HG02885 (cell line): ENCODE results near the gene MEF2B.
"Not testable (repeated sequence)": the region's sequence is repeated elsewhere in the genome, so short reads cannot be mapped to it uniquely, and the experiment has no call there.

Experiments used
- ATAC-seq: cut with Tn5 transposase; IDR thresholded peaks from one replicate; pipeline ENCODE4 v1.9.1; 2021; ENCODE audit warnings: mild to moderate bottlenecking; ENCODE audit not compliant: unreplicated experiment, poor library complexity

The MEF2B gene

DNA sequence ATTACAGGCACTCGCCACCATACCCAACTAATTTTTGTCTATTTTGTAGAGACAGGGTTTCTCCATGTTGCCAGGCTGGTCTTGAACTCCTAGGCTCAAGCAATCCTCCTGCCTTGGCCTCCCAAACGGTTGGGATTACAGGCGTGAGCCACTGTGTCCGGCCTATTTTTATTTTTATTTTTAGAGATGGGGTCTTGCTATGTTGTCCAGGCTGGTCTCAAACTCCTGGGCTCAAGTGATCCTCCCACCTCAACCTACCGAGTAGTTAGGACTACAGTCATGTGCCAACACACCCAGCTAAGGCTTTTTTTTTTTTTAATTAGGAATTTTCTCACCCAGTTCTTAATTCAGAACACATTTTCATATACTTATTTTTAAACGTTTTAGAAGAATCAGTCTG is 34.4 kb downstream of the MEF2B start:
- not testable (repeated sequence) for ATAC-seq

DNA sequence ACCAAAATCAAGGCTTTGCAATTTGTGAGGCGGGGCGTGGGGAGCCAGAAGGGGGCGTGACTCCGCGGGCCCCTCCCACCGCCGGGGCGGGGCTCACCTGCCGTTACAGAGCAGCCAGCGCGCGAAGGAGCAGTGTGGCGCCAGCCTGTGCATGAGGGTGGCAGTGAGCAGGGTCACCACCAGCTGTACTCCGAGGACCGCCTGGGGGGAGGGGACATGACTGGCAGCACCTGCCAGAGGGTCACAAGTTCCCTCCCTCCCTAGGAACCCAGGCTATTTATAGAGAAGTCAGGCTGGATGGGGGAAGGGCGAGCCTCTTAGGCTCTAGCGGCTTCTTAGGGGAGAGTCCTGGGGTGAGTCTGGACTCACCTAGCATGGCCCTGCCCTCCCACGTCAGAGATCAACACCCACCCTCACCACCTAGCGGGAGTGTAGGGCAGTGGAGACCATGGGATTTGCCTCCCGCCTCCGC is 35.3 kb downstream of the MEF2B start:
- ATAC-seq: no peak

DNA sequence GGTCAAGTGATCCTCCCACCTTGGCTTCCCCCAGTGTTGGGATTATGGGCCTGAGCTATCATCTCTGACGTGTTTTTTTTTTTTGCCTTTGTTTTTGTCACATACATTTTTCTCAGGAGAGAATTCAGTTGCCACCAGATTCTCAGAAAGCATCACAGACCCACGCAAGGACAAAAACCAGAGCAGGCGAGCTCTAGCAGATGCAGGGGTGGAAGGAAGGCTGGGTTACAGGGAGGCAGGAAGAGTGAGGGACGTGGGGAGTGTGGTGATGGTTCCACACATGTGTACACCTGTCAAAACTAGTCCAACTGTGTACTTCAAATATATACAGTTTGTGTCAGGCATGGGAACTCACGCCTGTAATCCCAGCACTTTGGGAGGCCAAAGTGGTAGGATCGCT is 36.1 kb downstream of the MEF2B start:
- no peak for ATAC-seq

DNA sequence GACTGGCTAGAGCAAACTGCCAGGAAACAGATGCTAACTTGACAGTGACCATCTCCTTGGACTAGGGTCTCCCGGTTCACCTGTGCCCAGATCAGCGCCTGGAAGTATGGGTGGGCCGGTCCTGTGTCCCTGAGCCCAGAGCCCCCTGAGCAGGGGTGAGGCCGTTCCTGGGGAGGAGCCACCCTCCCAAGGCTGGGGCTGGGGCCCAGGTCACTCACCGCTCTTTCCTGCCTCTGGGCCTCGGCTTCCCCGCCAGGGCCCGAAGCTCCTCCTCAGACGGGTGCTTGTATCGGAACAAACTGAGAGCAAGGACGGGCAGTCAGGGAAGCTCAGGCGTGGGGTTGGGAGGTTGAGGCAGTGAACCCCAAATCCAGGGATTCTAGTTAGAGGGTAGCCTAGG is 37.2 kb downstream of the MEF2B start:
- no peak for ATAC-seq

DNA sequence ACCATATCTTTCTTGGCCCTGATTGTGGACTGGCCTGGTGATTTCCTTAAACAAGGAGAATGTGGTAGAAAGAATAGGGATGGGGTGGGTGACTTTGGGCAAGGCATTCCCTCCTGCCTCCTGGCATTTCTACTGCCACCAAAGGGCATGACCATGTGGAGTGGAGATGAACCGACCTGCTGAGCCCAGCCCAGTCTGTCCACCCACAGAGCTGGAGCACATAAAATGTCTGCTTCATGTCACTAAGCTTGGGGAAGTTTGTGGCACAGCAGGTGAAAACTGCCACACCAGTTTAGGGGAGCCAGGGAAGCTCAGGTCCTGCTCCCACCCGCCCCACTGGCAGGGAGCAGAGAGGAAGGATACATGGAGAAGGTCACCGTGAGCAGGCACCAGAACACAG is 38.1 kb downstream of the MEF2B start:
- no peak for ATAC-seq

DNA sequence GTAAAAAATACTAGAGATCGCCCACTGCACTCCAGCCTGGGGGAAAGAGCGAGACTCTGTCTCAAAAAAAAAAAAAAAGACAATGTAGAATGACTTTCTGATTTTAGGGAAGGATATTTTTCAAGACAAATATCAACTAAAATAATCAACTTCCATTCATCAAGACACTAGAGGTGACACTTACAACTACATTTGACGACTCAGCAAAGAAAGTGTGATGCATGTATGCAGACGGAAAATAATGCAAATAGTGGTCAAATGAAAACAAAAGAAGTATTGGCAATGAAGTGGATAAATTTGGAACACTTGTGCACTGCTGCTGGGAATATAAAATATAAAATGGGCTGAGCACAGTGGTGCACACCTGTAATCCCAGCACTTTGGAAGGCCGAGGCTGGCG is 44.0 kb downstream of the MEF2B start:
- no peak for ATAC-seq

DNA sequence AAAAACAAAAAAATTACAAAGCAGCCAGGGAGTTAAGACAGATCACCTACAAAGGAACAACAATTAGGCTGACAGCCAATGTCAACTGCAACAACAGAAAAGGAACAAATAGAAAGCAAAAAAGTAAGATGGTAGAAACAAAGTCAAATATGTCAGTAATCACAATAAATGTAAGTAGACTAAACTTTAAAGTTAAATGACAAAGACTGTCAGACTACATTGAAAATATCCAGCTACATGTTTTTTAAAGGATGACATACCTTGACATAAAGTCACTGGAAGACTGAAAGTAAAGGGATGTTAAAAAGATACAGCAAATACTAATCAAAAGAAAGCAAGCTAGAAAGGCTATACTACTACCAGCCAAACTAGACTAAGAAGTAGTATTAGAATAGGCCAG is 46.7 kb downstream of the MEF2B start:
- no peak for ATAC-seq

DNA sequence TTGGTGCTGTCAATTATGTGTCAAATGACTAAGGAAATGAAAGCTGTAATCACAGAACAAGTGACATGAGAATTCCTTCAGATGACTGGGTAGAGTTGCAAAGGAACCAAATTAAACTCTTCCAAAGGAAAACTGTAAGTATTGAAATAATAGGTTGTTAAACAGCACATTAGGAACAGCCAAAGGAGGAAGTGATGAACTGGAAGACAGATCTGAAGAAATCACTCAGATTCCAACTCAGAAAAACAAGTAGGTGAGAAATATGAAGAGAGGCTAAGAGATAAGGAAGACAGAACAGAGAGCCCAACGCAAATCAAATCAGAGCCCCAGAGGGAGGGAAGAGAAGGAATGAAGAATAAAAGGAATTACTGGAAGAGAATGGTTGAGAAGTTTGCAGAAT is 47.2 kb downstream of the MEF2B start:
- ATAC-seq: no peak

DNA sequence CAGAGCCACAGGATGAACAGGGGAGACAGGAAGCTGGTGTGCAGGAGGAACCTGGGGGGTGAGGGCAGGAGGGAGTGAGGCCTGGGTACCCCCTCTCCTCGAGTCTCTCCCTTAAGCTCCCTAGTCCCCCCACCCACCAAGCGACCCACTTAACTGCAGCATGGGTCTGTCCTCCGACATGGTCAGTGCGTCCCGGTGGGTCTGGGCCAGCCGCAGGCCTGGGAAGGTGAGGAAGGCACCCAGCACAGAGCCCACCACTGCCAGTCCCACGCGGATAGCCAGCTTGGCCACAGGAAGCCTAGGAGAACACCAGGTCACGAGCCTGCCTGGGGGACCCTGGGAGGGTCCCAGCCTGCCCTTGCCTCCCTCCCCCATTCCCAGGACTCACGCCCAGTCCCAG is 48.7 kb downstream of the MEF2B start:
- no peak for ATAC-seq

DNA sequence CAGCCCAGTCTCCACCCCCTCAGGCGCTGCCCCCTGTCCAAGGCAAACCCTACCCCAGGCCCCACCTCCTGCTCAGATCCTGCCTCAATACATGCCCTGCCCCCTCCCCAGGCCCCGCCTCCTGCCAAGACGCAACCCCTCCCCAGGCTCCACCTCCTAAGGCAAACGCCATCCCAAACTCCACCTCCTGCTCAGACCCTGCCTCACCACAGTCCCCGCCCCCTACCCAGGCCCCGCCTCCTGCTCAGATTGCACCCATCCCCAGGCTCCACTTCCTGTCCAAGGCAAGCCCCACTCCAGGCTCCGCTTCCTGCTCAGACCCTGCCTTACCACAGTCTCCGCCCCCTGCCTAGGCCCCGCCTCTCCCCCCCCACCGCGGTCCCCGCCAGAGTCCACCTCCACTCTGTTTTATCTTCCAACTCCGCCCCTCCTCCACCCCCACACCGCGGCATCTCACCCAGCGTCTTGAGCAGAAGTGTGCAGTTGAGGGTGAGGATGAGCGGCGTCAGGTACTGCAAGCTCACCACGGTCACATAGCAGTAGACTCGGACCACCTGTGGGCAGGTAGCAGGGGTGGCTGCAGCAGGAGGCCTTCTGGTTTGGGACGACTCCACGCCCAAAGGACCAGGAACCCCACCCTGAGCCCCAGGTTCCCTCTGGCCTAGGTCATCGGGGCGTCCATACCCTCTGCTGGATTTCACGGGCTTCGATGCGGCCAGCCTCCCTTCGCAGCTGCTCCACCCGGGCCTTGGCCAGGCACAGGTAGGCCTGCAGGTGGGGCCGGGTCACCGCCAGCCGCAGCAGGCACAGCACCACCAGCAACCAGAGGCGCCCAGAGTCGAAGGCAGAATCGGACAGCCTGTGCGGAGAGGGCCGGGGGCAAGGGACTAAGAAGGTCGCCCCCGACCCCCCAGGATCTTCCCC is 49.5 kb downstream of the MEF2B start:
- no peak for ATAC-seq

DNA sequence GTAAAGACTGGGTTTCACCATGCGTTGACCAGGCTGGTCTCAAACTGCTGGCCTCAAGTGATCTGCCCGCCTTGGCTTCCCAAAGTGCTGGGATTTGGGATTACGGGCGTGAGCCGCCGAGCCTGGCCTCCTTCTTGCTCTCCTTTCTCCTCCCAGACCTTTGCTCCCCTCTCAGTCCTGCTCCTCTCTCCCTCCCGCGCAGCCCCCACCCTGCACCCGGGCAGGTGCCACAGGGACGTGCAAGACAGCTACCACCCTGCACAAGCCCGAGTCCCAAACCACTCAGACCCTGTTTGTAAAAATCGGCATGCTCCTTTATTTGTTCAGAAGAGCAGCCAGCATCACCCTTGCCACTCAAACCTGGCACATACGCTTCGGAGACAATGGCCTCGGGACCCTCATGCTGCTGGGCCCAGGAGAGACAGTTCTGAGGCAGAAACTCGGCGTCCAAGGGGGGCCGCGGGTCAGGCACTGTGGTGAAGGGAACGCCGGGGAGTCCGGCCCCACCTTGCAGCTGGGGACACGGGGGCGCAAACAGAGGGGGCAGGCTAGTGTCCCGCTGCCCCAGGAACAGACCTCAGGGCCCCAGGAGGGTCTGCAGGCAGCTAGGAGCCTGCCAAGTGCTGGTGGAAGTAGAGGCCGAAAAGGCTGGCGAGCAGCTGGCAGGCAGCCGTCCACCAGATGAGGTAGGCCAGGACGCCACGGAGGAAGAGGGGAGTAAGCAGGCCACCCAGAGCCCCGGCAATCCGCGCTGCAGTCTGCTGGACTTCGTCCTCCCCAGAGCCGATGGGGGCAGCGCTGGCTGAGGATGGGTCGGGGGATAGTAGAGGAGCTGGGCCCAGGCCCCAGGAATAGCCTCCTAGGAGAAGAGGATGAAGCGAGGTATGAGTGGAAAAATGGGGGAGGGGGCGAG is 50.5 kb downstream of the MEF2B start:
- ATAC-seq: no peak

DNA sequence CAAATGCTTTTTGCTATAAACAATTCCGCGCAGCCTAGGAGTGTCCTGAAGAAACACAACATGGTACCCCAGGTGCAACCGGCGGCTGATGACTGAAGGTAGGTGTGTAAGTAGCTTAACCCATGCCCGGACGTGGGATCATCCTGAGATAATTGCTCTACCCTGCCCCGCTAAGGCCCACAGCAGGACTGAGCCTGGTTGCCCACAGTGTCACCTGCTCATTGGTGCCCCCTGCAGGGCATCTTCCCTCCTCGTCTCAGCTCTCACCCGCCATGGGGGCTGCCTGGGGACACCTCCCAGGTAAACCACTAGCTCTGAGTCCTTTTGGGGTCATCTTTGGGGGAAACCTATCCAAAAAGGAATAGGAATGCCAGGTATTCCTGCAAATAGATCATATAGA is 54.1 kb downstream of the MEF2B start:
- no peak for ATAC-seq

DNA sequence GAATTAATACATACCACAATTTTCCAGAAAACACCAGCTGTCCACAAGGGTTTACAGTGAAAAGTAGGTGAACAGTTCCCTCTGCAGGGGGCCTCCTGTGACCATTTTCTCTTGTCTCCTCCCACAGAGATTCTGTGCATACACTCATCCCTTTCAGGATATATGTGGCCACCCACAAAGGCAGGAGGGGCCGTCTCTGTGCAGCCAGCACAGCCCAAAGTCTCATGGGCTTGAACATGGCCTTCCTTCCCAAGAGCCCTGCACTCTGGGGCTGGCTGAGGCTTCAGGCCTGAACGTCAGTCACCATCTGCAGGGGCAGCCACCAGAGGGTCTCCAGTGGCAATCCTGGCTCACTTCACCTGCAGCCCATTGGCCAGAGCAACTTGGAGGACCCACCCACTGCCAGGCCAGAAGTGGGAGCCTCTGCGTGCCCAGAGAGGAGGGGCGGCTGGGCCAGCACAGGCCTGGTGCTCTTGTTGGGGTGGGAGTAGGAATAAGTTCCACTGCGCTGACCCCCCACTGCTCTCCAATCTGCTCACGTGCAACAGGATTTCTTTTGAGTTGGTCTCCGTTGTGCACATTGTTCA is 56.9 kb downstream of the MEF2B start:
- ATAC-seq: no peak

DNA sequence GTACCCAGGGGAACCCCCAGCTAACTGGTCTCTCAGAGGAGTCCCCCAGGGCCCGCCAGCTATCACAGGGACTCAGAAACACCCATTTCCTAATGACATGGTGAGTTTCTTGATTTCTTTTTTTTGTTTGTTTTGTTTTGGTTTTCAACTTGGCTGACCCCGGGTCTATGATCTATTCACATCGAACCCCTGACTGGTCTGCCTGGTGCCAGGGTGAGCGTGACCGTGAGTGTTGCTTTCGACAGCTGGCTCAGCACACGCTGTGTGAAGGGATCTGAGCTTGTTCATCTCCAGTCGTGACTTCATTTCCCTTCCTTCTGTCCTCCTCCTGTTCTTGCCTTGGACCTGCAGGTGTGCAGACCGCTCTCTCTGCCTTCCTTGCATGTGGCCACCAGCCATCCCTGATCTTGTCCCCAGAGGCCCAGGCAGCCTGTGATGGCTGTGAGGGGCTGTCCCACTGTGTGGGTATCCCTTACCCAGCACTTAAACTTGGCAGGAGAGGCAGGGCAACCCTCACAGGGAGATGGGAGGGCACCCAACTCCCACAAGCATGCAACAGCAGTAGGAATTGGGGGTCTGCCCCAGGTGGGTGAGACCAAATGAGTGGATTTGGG is 58.0 kb downstream of the MEF2B start:
- ATAC-seq: no peak

DNA sequence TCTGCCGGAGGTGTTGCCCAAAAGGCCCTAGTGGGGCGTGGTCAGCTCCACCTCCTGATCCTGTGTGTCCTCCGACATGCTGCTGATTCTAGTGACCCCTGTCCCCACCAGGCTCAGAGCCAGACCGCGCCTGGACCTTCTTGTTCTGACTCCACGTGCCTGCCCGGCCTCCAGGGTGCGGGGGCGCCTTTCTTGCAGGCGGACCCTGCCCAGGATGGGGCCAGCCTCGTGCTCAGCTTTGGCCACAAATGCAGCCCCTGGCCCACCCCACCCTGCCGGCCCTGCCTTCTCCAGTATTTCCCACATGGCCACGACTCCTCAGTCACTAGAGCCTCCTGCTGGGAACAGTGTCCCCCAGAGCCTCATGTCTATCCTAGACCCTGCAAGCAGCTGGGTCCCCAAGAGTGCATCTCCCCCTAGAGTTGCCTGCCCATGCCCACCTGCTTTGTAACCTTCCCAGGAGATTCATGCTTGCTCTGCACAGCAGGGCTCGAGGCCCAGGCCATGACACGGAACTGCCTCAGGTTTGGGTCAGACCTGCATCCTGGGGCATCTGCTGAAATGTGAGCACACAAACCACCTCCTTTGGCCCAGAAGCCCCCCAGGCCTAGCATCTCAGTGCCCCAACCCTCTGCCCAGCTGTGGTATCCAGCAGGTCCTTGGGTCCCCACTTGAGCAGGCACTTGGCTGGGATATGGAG is 58.8 kb downstream of the MEF2B start:
- no peak for ATAC-seq

DNA sequence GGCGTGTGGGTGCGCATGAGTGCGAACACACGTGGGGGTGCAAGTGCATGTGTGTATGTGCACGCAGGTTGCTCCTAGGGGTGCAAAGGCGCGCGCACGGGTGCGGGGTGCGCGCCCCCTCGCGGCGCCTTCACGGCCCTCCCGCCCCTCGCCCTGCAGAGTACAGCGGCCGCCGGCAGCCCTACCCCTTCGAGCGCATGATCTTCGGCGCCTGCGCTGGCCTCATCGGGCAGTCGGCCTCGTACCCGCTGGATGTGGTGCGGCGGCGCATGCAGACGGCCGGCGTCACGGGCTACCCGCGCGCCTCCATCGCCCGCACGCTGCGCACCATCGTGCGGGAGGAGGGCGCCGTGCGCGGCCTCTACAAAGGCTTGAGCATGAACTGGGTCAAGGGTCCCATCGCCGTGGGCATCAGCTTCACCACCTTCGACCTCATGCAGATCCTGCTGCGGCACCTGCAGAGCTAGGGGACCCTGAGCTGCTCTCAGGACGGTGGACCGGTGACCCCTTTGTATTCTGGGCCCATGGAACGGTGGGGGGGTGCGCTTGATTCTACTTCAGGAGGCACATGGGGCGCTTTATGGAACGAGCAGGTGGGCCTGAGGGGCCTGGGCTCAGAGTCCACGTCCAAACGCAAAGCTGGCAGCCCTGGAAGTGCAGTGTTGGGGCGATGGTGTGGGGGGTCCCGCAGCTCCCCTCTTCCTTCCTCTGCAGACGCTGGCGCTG is 59.5 kb downstream of the MEF2B start:
- ATAC-seq: no peak

DNA sequence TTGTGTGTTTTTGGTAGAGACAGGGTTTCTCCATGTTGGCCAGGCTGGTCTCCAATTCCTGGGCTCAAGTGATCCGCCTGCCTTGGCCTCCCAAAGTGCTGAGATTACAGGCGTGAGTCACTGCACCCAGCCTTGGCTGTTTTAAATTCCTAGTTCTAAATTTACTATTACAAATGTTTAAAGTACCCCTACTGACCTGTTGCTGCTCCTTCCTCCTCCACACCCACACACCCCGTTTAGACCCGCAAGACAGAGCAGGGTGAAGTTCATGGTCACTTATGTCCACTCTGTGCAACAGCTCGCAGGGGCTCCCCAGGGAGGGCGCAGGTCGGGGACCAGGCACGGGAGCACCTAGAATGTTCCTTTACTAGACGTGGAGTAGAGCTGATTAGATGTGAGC is 60.5 kb downstream of the MEF2B start:
- ATAC-seq: no peak

DNA sequence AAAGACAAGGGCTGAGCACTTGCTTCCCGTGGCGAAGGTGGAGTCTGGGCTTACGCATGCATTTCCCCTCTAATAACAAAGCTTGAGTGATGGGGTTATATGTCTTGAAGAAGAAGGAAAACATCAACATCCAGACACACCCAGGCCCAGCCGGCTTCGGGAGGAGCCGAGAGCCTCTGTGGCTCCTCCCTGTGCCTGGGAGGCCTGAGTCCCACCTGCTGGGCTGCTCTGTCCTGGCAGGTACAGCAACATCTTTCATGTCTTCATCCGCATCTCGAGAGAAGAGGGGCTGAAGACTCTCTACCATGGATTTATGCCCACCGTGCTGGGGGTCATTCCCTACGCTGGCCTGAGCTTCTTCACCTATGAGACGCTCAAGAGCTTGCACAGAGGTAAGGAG is 62.4 kb downstream of the MEF2B start:
- ATAC-seq: no peak

DNA sequence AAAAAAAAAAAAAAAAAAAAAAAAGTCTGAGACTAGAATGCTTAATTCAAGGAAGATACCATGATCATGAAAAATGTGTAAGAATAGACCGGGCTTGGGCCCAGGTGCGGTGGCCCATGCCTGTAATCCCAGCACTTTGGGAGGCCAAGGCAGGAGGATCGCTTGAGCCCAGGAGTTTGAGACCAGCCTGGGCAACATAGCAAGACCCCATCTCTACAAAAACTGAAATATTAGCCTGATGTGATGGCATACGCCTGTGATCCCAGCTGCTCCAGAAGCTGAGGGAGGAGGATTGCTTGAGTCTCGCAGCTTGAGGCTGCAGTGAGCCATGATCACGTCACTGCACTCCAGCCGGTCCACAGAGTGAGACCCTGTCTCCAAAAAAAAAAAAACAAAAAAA is 63.1 kb downstream of the MEF2B start:
- ATAC-seq: not testable (repeated sequence)
